Measurements from ENCODE around the gene TOP3B. TPM values are rescaled to one million over a fixed set of nuclear protein-coding genes. Genes with fewer than 3 reads are reported as not detected.

Gene TOP3B
- total and polyA plus RNA-seq, 9 of the 15 experiments (the other 6 are each of a cell fraction or from before 2014, with no cell fraction given), result 3.0 to 188 (median 112) TPM

DNA sequence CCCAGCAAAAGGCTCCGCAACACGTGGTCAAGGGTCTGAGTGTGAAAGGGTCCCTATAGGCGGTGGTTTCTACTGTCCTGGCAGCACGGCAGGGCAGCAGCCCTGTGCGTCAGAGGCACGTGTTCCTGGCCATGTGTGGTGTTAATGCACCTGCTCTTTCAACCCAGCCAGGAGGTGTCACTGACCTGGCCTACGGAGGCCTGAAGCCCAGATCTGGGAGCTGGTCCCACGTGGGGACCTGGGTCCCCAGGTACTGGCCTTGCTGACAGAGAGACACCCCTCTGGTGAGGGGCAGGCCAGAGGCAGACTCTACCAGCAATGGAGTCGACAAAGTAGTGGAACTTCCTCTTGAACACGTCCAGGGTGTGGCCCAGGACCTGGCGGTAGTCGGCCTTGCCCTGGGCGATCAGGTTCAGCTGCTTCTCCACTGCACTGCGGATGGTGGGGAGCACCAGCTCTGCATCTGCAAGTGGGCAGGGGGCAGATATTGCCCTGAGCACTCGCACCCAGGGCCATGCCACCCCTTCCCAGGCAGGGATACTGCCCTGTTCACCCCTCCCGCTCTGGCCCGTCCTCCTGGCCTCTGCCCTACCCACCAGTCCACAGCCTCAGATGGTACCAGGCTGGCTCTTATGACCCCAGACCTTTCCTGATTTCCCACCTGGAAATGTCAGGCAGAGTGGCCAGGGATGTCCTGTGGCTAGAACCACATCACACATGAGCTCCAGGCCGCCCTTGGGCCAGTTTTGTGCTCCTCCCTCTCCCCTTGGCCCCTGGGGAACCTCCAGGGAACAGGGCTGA is 23.1 kb downstream of the TOP3B start (continued):
- no peak for TF ChIP-seq NFRKB (IDR thresholded peaks at IDR 0.05; ENCODE audit: low read depth)
- no peak for TF ChIP-seq KHSRP (IDR thresholded peaks at IDR 0.05)
- TF ChIP-seq ZNF551 (CRISPR knock-in tag; IDR thresholded peaks at IDR 0.05), result no peak
- TF ChIP-seq HCFC1 (IDR thresholded peaks at IDR 0.05; ENCODE audit: low read depth, low read length), result no peak
- no peak for TF ChIP-seq ZNF347 (CRISPR knock-in tag; IDR thresholded peaks at IDR 0.05; ENCODE audit: low read depth)
- TF ChIP-seq HNRNPUL1 (IDR thresholded peaks at IDR 0.05; ENCODE audit: low read length), result no peak
- TF ChIP-seq ZNF395 (CRISPR knock-in tag; IDR thresholded peaks at IDR 0.05), result no peak
- no peak for TF ChIP-seq MTA3 (IDR thresholded peaks at IDR 0.05; ENCODE audit: borderline replicate concordance)
- TF ChIP-seq ARNT (IDR thresholded peaks at IDR 0.05), result no peak
- TF ChIP-seq ZNF764 (CRISPR knock-in tag; IDR thresholded peaks at IDR 0.05; ENCODE audit: low read depth), result no peak
- TF ChIP-seq ZNF830 (CRISPR knock-in tag; IDR thresholded peaks at IDR 0.05), result no peak
- TF ChIP-seq, protein P1, sequence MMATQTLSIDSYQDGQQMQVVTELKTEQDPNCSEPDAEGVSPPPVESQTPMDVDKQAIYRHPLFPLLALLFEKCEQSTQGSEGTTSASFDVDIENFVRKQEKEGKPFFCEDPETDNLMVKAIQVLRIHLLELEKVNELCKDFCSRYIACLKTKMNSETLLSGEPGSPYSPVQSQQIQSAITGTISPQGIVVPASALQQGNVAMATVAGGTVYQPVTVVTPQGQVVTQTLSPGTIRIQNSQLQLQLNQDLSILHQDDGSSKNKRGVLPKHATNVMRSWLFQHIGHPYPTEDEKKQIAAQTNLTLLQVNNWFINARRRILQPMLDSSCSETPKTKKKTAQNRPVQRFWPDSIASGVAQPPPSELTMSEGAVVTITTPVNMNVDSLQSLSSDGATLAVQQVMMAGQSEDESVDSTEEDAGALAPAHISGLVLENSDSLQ (IDR thresholded peaks at IDR 0.05), result no peak
- TF ChIP-seq ZZZ3 (IDR thresholded peaks at IDR 0.05), result no peak
- TF ChIP-seq, protein P2, sequence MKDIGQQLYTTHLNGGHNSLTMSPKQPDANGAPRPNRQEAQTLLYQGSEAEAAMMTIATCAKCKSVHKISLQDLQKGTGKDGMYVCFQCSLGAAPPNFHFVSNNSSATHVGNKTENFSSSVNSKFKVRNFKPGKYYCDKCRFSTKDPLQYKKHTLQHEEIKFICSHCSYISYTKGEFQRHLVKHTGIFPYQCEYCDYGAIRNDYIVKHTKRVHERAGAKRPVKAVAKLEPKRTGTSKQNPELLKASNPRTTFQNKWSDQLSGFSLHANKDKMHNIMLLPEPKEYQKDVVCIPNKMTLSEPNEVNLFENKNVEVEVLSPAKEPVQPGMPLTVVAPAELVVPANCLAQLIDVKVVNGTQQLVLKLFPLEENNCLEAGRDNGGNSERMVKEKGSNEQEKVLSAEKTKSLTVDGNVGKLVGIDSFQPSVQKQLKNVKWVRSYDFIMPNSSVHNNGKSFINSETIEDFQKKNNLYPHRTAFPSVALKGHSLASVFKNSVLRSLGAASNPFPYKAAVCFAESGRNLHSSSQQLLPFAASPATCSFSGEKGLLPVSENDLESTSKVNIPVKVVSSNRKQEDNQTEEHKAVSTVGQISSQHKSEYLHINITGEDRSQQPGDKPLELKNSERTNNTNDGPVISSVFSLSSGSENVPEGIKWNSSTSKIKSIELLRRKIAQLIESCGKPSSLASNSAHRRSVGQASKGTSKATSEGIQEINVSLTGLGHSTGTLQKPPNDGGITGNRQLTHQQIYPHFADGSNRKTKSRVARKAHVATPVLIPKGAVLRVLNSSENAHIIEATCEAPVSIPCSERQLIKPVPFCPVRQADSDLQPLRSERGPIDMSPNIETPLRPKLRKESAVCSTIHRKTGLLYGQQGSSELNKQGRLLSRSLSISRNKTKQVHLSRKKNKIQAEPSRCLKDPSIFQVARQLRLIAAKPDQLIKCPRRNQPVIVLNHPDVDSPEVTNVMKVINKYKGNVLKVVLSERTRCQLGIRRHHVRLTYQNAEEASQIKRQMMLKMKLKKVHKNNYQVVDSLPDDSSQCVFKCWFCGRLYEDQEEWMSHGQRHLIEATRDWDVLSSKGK (CRISPR knock-in tag; IDR thresholded peaks at IDR 0.05), result no peak
- no peak for TF ChIP-seq RCOR1 (IDR thresholded peaks at IDR 0.05; ENCODE audit: borderline replicate concordance in 1 of 2, low read depth in 2 of 2, low read length in 2 of 2)
- TF ChIP-seq EGR1 (conservative IDR thresholded peaks at IDR 0.05), result no peak
- TF ChIP-seq TCF3 (CRISPR knock-in tag; IDR thresholded peaks at IDR 0.05), result no peak
- TF ChIP-seq, protein P3, sequence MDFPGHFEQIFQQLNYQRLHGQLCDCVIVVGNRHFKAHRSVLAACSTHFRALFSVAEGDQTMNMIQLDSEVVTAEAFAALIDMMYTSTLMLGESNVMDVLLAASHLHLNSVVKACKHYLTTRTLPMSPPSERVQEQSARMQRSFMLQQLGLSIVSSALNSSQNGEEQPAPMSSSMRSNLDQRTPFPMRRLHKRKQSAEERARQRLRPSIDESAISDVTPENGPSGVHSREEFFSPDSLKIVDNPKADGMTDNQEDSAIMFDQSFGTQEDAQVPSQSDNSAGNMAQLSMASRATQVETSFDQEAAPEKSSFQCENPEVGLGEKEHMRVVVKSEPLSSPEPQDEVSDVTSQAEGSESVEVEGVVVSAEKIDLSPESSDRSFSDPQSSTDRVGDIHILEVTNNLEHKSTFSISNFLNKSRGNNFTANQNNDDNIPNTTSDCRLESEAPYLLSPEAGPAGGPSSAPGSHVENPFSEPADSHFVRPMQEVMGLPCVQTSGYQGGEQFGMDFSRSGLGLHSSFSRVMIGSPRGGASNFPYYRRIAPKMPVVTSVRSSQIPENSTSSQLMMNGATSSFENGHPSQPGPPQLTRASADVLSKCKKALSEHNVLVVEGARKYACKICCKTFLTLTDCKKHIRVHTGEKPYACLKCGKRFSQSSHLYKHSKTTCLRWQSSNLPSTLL (IDR thresholded peaks at IDR 0.05), result no peak
- TF ChIP-seq MTA2 (IDR thresholded peaks at IDR 0.05; ENCODE audit: low read depth), result no peak
- TF ChIP-seq U2AF1 (optimal IDR thresholded peaks at IDR 0.05; ENCODE audit: low read depth, low read length), result no peak
- no peak for TF ChIP-seq TAL1 (IDR thresholded peaks at IDR 0.05)
